Measurements from ENCODE around the gene ASPSCR1. TPM values are rescaled to one million over a fixed set of nuclear protein-coding genes. Genes with fewer than 3 reads are reported as not detected.

The ASPSCR1 gene
- total and polyA plus RNA-seq, 2 of the 4 experiments (the other 2 are of a cell fraction), result 7.2 to 17.2 TPM

DNA sequence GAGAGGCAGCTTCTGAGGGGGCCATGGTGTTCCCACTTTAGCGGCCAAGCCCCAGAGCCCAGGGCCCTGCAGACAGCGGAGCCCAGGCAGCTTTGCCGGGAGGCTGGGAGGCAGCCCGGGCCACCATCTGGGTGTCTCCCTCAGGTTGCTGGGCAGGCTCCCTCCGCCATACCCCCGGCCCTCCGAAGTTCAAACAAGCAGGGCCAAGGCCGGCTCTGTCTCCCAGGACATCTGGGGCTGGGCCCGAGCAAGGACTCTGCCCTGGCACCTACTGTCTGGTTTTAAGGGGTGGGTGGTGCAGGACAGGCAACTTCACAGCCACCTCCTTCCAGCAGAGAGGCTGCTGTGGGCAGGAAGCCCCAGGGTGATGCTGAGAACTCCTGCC lies 85.5 kb downstream of the ASPSCR1 start:
- BruUV-seq (replicated peaks), result no TSS peak
- H3K9me1 ChIP-seq (ENCODE audit: insufficient read depth, low read length), result no peaks in the 10 kb centered on the region; the same call in 1 of the 2 replicates
- TF ChIP-seq MXI1 (IDR thresholded peaks at IDR 0.05; ENCODE audit: borderline replicate concordance, low read depth, low read length) (no peak), NFE2L2 (IDR thresholded peaks at IDR 0.05; ENCODE audit: low read depth, low read length) (no peak), MAFK (IDR thresholded peaks at IDR 0.05; ENCODE audit: low read depth, low read length) (no peak), BHLHE40 (IDR thresholded peaks at IDR 0.05; ENCODE audit: low read depth, low read length) (no peak)
- TF ChIP-seq, protein P1, sequence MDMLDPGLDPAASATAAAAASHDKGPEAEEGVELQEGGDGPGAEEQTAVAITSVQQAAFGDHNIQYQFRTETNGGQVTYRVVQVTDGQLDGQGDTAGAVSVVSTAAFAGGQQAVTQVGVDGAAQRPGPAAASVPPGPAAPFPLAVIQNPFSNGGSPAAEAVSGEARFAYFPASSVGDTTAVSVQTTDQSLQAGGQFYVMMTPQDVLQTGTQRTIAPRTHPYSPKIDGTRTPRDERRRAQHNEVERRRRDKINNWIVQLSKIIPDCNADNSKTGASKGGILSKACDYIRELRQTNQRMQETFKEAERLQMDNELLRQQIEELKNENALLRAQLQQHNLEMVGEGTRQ (IDR thresholded peaks at IDR 0.05; ENCODE audit: low read depth, low read length), result no peak
- no peaks in the 10 kb centered on the region for H3K27me3 ChIP-seq (ENCODE audit: control insufficient read depth, insufficient read depth, low read length)
- H3K27ac ChIP-seq (ENCODE audit: insufficient read depth, low read length), result no peak overlapping the region
- no peak overlapping the region for H4K8ac ChIP-seq (ENCODE audit: low read depth in 2 of 2, low read length in 2 of 2)
- H3K79me1 ChIP-seq (ENCODE audit: low read depth in 1 of 2, low read length in 2 of 2), result peaks cover 5 to 36% of the 10 kb centered on the region in 2 experiments; a peak in 3 of 4 replicates
- H4K20me1 ChIP-seq (ENCODE audit: insufficient read depth, low read length), result peaks cover 3% of the 10 kb centered on the region; the same call in 1 of the 2 replicates
- H3K23ac ChIP-seq (ENCODE audit: low read depth, low read length), result no peak overlapping the region
- 97% methylated on average over 7 of the region's 9 CpGs; no CpG with 5 or more reads in 1 of the 2 experiments for WGBS, 2 experiments (ENCODE audit: extremely low coverage in 2 of 2, insufficient read length in 1 of 2)
- no peak overlapping the region for H2AFZ ChIP-seq (replicated peaks; ENCODE audit: low read length, poor library complexity)
- no peak overlapping the region for H2AK5ac ChIP-seq (ENCODE audit: low read depth, low read length)
- no peak overlapping the region for H2BK120ac ChIP-seq (ENCODE audit: low read depth, low read length)
- in situ Hi-C loops (cut with MboI; ENCODE audit: low sequenced_read_pairs), result no loop called here
- dilution Hi-C loops (cut with HindIII; ENCODE audit: low sequenced_read_pairs, unreplicated experiment), result no loop called here
- H4K5ac ChIP-seq (ENCODE audit: low read depth, low read length), result no peak overlapping the region
- CTCF ChIA-PET, result no interaction called here
- no peak overlapping the region for H3K4me3 ChIP-seq (ENCODE audit: insufficient read depth, low read depth, low read length)
- POLR2A ChIA-PET (ENCODE audit: unreplicated experiment), result no interaction called here
- no peaks in the 10 kb centered on the region for H3K9me3 ChIP-seq (ENCODE audit: control insufficient read depth, insufficient read depth, low read length)
- no peak overlapping the region for H2AK9ac ChIP-seq (replicated peaks; ENCODE audit: low read depth, low read length, poor library complexity)
- no peak overlapping the region for H3K56ac ChIP-seq (ENCODE audit: extremely low read depth, insufficient read depth, low read length)
- no peak overlapping the region for H3K14ac ChIP-seq (replicated peaks; ENCODE audit: low read depth, low read length)
- H3K4ac ChIP-seq (ENCODE audit: low read depth, low read length), result no peak overlapping the region
- H3K36me3 ChIP-seq (ENCODE audit: control insufficient read depth, insufficient read depth, low read length), result peaks cover 48% of the 10 kb centered on the region
- no peak overlapping the region for H2BK15ac ChIP-seq (ENCODE audit: low read depth, low read length)
- H4K91ac ChIP-seq (ENCODE audit: insufficient read depth, low read depth, low read length), result no peak overlapping the region
- no peak overlapping the region for H3K18ac ChIP-seq (ENCODE audit: low read depth, low read length)
- no peak overlapping the region for H3K9ac ChIP-seq (ENCODE audit: low read depth, low read length)
- intact Hi-C loops (cut with micrococcal nuclease), result no loop called here
- no peak overlapping the region for H2BK5ac ChIP-seq (ENCODE audit: low read depth, low read length, poor library complexity, severe bottlenecking)
- H3K4me2 ChIP-seq (ENCODE audit: low read depth, low read length), result no peak overlapping the region
- H3K4me1 ChIP-seq (ENCODE audit: control insufficient read depth, insufficient read depth, low read length), result peaks cover 10% of the 10 kb centered on the region
- ATAC-seq (ENCODE audit: low read depth), result no peak
- no peak overlapping the region for H2BK20ac ChIP-seq (ENCODE audit: low read depth, low read length)
- DNase-seq, result no peak
